Caco-2 (cell line): Measurements from ENCODE around the gene TMX1. TPM values are rescaled to one million over a fixed set of nuclear protein-coding genes. Genes with fewer than 3 reads are reported as not detected.

Experiments used
- BruUV-seq: library from RNA; stranded (reverse); fragments of 400-500 nt; replicated peaks from 2 replicates; lab custom pipeline; 2021; lab: Mats Ljungman, UMichigan
- CTCF ChIA-PET: fragments of 300-600 bp; sonication (Branson Sonifier 250); formaldehyde crosslinking; loops from one replicate; lab custom pipeline; 2022; ENCODE audit warnings: antibody characterized with exemption; lab: Charles Lee
- POLR2A ChIA-PET: fragments of 300-600 bp; sonication (Branson Sonifier 250); formaldehyde crosslinking; loops from one replicate; lab custom pipeline; 2022; ENCODE audit warnings: antibody characterized with exemption; lab: Charles Lee
- DNase-seq, 2 experiments: peaks; one replicate each; pipeline versions ENCODE4 v3.0.0 to v3.0.0-alpha.2; 2020 to 2022
- H3K27me3 ChIP-seq: replicated peaks from 2 replicates; pipeline ENCODE4 v1.6.0; 2011; ENCODE audit warnings: low read length; ENCODE audit not compliant: control insufficient read depth, insufficient read depth
- H3K36me3 ChIP-seq: 2 replicates; pipeline ENCODE4 v1.5.1; 2011; ENCODE audit warnings: low read length; ENCODE audit not compliant: control insufficient read depth, insufficient read depth
- H3K4me1 ChIP-seq: fragments of 250-450 bp; sonication (Bioruptor Pico); 2 replicates; pipeline ENCODE4 v1.5.1; 2020; ENCODE audit warnings: mild to moderate bottlenecking
- H3K4me3 ChIP-seq: 2 replicates; pipeline ENCODE4 v1.5.1; 2011; ENCODE audit warnings: low read depth, mild to moderate bottlenecking, control low read depth, low read length
- H3K9me3 ChIP-seq: fragments of 250-450 bp; sonication (Bioruptor Pico); 2 replicates; pipeline ENCODE4 v1.5.1; 2020; ENCODE audit warnings: mild to moderate bottlenecking, moderate library complexity
- H3K27ac Mint-ChIP-seq: one replicate; pipeline ENCODE4 v1.8.0; 2022; ENCODE audit warnings: mixed read lengths; ENCODE audit not compliant: unreplicated experiment
- H3K27me3 Mint-ChIP-seq: one replicate; pipeline ENCODE4 v1.8.0; 2022; ENCODE audit warnings: mixed read lengths; ENCODE audit not compliant: insufficient read depth, unreplicated experiment
- H3K36me3 Mint-ChIP-seq: one replicate; pipeline ENCODE4 v1.8.0; 2022; ENCODE audit warnings: mild to moderate bottlenecking, mixed read lengths; ENCODE audit not compliant: insufficient read depth, unreplicated experiment
- H3K4me1 Mint-ChIP-seq: one replicate; pipeline ENCODE4 v1.8.0; 2022; ENCODE audit warnings: low read depth, mixed read lengths; ENCODE audit not compliant: unreplicated experiment
- H3K4me3 Mint-ChIP-seq: one replicate; pipeline ENCODE4 v1.8.0; 2022; ENCODE audit warnings: mild to moderate bottlenecking, moderate library complexity, mixed read lengths; ENCODE audit not compliant: unreplicated experiment
- H3K9me3 Mint-ChIP-seq: one replicate; pipeline ENCODE4 v1.8.0; 2022; ENCODE audit warnings: mixed read lengths; ENCODE audit not compliant: unreplicated experiment
- CTCF ChIP-seq, 2 experiments: fragments of 200-600 bp in 1 of 2; IDR thresholded peaks; 1 replicate in 1 of 2; 2 replicates in 1 of 2; pipeline versions ENCODE4 v1.5.1 to v1.8.0; 2011 to 2022; ENCODE audit warnings: antibody characterized with exemption in 1 of 2, control low read depth in 1 of 2, inconsistent platforms in 1 of 2, low read depth in 1 of 2, low read length in 1 of 2, mild to moderate bottlenecking in 1 of 2, moderate library complexity in 1 of 2; ENCODE audit not compliant: insufficient read depth in 1 of 2, severe bottlenecking in 1 of 2, unreplicated experiment in 1 of 2
- intact Hi-C: fragments of 100-400 bp; cut with micrococcal nuclease; formaldehyde crosslinking; loops from one replicate; pipeline ENCODE4 v1.10.0; 2022; ENCODE audit not compliant: unreplicated experiment
- total RNA-seq: library from RNA; stranded (reverse); gene quantifications from 2 replicates; pipeline ENCODE4 v1.2.3, GENCODE V29; 2022

Gene TMX1
- total RNA-seq, 1 experiment from 2014 or later = 44.7 TPM

DNA sequence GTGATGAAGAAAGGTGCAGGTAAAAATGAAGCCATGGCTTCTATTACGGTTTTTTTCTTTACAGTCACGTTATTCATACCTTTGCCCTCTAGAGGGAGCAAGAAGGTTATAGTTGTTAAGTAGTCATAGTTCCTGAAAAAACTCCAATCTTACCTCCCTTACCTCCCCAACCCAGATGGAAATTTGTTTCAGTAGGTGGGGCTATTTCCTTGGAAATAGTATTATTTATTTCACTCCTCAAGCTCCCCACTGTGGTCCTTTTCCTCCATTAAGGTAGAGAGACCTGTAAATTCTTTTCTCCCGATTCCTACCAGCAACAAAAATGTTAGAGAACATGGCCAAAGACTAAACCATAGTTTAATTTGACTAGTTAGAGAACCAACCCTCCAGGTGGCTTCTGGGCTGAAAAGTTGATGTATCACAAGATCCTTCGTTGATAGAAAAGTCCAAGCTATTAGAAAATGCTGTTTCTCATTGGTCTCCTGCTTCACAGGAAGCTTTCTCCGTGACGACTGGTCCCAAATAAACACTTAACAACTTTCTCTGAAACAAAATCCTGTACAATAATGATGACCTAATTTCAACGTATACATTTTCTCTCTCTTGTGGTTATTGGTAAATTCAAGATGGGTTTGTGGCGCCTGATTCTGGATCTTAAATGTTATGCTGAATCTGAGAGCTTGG, 43.5 kb downstream of the TMX1 start:
- Mint-ChIP-seq H3K4me3 (no peak overlapping the region), H3K9me3 (no peaks in the 10 kb centered on the region), H3K27ac (no peak overlapping the region), H3K27me3 (no peaks in the 10 kb centered on the region), H3K36me3 (no peaks in the 10 kb centered on the region), H3K4me1 (no peaks in the 10 kb centered on the region)
- no peaks in the 10 kb centered on the region for H3K27me3 ChIP-seq
- ChIA-PET CTCF (interaction anchor here (0.6 to 2.3 kb wide), 13 partner anchors 12 to 497 kb away, joined by 3 to 24 read pairs (median 4); partner anchors contain the start of gene FRMD6), POLR2A (interaction anchor here (0.5 kb wide), 1 partner anchor 292 kb away, joined by 3 read pairs; no protein-coding TSS in a partner anchor)
- H3K4me3 ChIP-seq = no peak overlapping the region
- peak in 1 of 2 experiments; percentile 73 for DNase-seq
- BruUV-seq = no TSS peak
- H3K4me1 ChIP-seq = no peaks in the 10 kb centered on the region
- no peaks in the 10 kb centered on the region for H3K36me3 ChIP-seq
- H3K9me3 ChIP-seq = no peaks in the 10 kb centered on the region
- TF ChIP-seq CTCF (IDR thresholded peaks at IDR 0.05; ENCODE audit: insufficient read depth in 1 of 2, low read depth in 1 of 2, low read length in 1 of 2, severe bottlenecking in 1 of 2, unreplicated experiment in 1 of 2) = peak; percentile 69 to 82
- intact Hi-C loops = loop anchor here (1.0 to 10.0 kb wide), 7 partner anchors 241 to 696 kb away; no protein-coding TSS in a partner anchor

GRCh38 chr14:51284241-51284640, 44.2 kb downstream of the TMX1 start:
- no TSS peak for BruUV-seq
- Histone ChIP-seq H3K36me3 (no peaks in the 10 kb centered on the region), H3K4me3 (no peak overlapping the region), H3K4me1 (no peaks in the 10 kb centered on the region), H3K27me3 (no peaks in the 10 kb centered on the region), H3K9me3 (no peaks in the 10 kb centered on the region)
- DNase-seq = no peak
- H3K27me3 Mint-ChIP-seq = no peaks in the 10 kb centered on the region
- no peak overlapping the region for H3K27ac Mint-ChIP-seq
- H3K9me3 Mint-ChIP-seq = no peaks in the 10 kb centered on the region
- no peak for TF ChIP-seq CTCF (IDR thresholded peaks at IDR 0.05; ENCODE audit: insufficient read depth in 1 of 2, low read depth in 1 of 2, low read length in 1 of 2, severe bottlenecking in 1 of 2, unreplicated experiment in 1 of 2)
- ChIA-PET CTCF (interaction anchor here (1.2 to 2.3 kb wide), 6 partner anchors 271 to 497 kb away, joined by 3 to 24 read pairs (median 8); partner anchors contain the start of gene FRMD6), POLR2A (no interaction called here)
- H3K4me3 Mint-ChIP-seq = no peak overlapping the region
- H3K4me1 Mint-ChIP-seq = no peaks in the 10 kb centered on the region
- no peaks in the 10 kb centered on the region for H3K36me3 Mint-ChIP-seq
- intact Hi-C loops = loop anchor here (10.0 kb wide), 2 partner anchors 241 to 271 kb away; no protein-coding TSS in a partner anchor

- H3K36me3 ChIP-seq = no peaks in the 10 kb centered on the region
- BruUV-seq = no TSS peak
- no peak overlapping the region for H3K4me3 Mint-ChIP-seq
- no peaks in the 10 kb centered on the region for H3K27me3 ChIP-seq
- ChIA-PET CTCF (no interaction called here), POLR2A (no interaction called here)
- H3K27me3 Mint-ChIP-seq = no peaks in the 10 kb centered on the region
- no peak for TF ChIP-seq CTCF (IDR thresholded peaks at IDR 0.05; ENCODE audit: insufficient read depth in 1 of 2, low read depth in 1 of 2, low read length in 1 of 2, severe bottlenecking in 1 of 2, unreplicated experiment in 1 of 2)
- H3K4me1 ChIP-seq = no peaks in the 10 kb centered on the region
- no peaks in the 10 kb centered on the region for H3K4me1 Mint-ChIP-seq
- no peak overlapping the region for H3K4me3 ChIP-seq
- no peaks in the 10 kb centered on the region for H3K36me3 Mint-ChIP-seq
- no peak for DNase-seq
- H3K9me3 ChIP-seq = no peaks in the 10 kb centered on the region
- intact Hi-C loops = loop anchor here (10.0 kb wide), 2 partner anchors 240 to 270 kb away; no protein-coding TSS in a partner anchor
- no peaks in the 10 kb centered on the region for H3K9me3 Mint-ChIP-seq
- H3K27ac Mint-ChIP-seq = no peak overlapping the region
Measured at GRCh38 chr14:51285120-51285519, 45.1 kb downstream of the TMX1 start.
